ENCODE results near the gene ZNF70.

DNA sequence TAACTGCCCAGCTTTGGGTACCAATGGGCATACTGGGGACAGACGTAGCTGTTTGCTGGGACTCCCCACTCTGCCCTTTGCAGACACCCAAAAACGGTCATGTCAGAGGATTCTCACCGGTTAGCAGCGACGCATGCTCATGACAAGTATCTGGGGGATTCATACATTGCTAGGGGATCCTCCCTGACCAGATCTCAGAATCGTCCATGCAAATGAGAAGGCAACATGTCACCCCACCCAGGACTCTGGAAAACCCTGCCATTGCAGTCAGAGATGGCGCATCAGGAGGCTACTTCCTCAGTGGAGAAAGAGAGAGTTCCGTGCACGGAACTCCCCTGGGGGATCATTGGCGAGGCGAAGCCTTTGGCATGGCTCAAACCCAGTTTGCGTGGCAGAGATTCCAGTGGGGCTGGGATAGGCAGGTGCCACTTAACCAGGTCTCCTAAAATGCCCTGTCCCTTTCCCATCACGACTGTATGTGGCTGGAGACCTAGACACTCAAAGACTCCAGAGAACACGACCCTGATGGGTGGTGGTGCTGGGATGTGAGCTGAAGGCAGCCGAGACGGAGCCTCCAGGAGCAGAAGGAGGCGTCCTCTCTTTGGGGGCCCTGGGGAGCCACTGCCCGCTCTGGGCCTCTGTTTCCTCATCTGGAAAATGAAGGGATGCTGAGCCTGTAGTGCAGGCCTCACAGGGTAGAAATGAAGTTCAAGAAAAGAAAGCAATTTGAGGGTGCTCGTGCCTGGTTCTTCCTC lies 55.2 kb downstream of the ZNF70 start:
- TF ChIP-seq POLR2A (IDR thresholded peaks at IDR 0.05): no peak
- TF ChIP-seq, protein P1, sequence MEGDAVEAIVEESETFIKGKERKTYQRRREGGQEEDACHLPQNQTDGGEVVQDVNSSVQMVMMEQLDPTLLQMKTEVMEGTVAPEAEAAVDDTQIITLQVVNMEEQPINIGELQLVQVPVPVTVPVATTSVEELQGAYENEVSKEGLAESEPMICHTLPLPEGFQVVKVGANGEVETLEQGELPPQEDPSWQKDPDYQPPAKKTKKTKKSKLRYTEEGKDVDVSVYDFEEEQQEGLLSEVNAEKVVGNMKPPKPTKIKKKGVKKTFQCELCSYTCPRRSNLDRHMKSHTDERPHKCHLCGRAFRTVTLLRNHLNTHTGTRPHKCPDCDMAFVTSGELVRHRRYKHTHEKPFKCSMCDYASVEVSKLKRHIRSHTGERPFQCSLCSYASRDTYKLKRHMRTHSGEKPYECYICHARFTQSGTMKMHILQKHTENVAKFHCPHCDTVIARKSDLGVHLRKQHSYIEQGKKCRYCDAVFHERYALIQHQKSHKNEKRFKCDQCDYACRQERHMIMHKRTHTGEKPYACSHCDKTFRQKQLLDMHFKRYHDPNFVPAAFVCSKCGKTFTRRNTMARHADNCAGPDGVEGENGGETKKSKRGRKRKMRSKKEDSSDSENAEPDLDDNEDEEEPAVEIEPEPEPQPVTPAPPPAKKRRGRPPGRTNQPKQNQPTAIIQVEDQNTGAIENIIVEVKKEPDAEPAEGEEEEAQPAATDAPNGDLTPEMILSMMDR (IDR thresholded peaks at IDR 0.05): no peak

Measured in adrenal gland (tissue), 5 donors.